Loucy (cell line): ENCODE results near the gene XPNPEP1.
A peak's percentile ranks its signal among the peaks of the same experiment; 100 is the strongest.

ENCODE experiments used
- H2AFZ ChIP-seq: fragments of 200-600 bp; sonication (generic); 2 replicates; pipeline ENCODE4 v1.6.0; 2016; ENCODE audit warnings: antibody characterized with exemption, mild to moderate bottlenecking, low read length, moderate library complexity
- H3F3A ChIP-seq: fragments of 200-600 bp; 2 replicates; pipeline ENCODE4 v1.6.0; 2016; ENCODE audit warnings: antibody characterized with exemption, low read depth, mild to moderate bottlenecking
- H3K27me3 ChIP-seq: fragments of 200-600 bp; sonication (generic); 2 replicates; pipeline ENCODE4 v1.6.1; 2014; ENCODE audit warnings: low read length, mild to moderate bottlenecking; ENCODE audit not compliant: insufficient read depth, poor library complexity, severe bottlenecking
- H3K36me3 ChIP-seq: fragments of 200-600 bp; sonication (generic); 2 replicates; pipeline ENCODE4 v1.6.1; 2016; ENCODE audit warnings: low read length; ENCODE audit not compliant: insufficient read depth
- H3K4me1 ChIP-seq: fragments of 200-600 bp; sonication (generic); 2 replicates; pipeline ENCODE4 v1.5.1; 2014; ENCODE audit warnings: low read length, mild to moderate bottlenecking; ENCODE audit not compliant: insufficient read depth, poor library complexity, severe bottlenecking
- H3K4me2 ChIP-seq: fragments of 200-600 bp; sonication (generic); 2 replicates; pipeline ENCODE4 v1.6.0; 2014; ENCODE audit warnings: antibody characterized with exemption, low read length, low read depth, mild to moderate bottlenecking; ENCODE audit not compliant: poor library complexity, severe bottlenecking
- H3K4me3 ChIP-seq: fragments of 200-600 bp; sonication (generic); 2 replicates; pipeline ENCODE4 v1.5.1; 2014; ENCODE audit warnings: low read length, mild to moderate bottlenecking, mixed read lengths; ENCODE audit not compliant: poor library complexity, severe bottlenecking
- H3K79me2 ChIP-seq: fragments of 200-600 bp; sonication (generic); 2 replicates; pipeline ENCODE4 v1.6.1; 2014; ENCODE audit warnings: low read length; ENCODE audit not compliant: insufficient read depth
- H3K9ac ChIP-seq: fragments of 200-600 bp; sonication (generic); 2 replicates; pipeline ENCODE4 v1.6.0; 2014; ENCODE audit warnings: mild to moderate bottlenecking, low read depth, low read length, moderate library complexity; ENCODE audit not compliant: poor library complexity, severe bottlenecking
- H3K9me2 ChIP-seq: fragments of 200-600 bp; sonication (generic); replicated peaks from 2 replicates; pipeline ENCODE4 v1.6.1; 2016; ENCODE audit warnings: low read depth, low read length, mixed read lengths
- H3K9me3 ChIP-seq: fragments of 200-600 bp; sonication (generic); 2 replicates; pipeline ENCODE4 v1.6.1; 2014; ENCODE audit warnings: mild to moderate bottlenecking, antibody characterized with exemption, low read length, low read depth; ENCODE audit not compliant: insufficient read depth
- H4K20me1 ChIP-seq: fragments of 200-600 bp; sonication (generic); 2 replicates; pipeline ENCODE4 v1.6.0; 2014; ENCODE audit warnings: antibody characterized with exemption, low read length, mild to moderate bottlenecking; ENCODE audit not compliant: insufficient read depth, poor library complexity, severe bottlenecking
- EZH2phosphoT487 ChIP-seq: fragments of 200-600 bp; IDR thresholded peaks from 2 replicates; pipeline ENCODE4 v1.6.1; 2018; ENCODE audit warnings: antibody characterized with exemption, mild to moderate bottlenecking, moderate library complexity, borderline replicate concordance
- TF ChIP-seq, protein P1 (sequence below): fragments of 200-600 bp; sonication (generic); conservative IDR thresholded peaks from 2 replicates; pipeline ENCODE4 v1.5.1; 2014; ENCODE audit warnings: mild to moderate bottlenecking, antibody characterized with exemption, low read length

The XPNPEP1 gene

DNA sequence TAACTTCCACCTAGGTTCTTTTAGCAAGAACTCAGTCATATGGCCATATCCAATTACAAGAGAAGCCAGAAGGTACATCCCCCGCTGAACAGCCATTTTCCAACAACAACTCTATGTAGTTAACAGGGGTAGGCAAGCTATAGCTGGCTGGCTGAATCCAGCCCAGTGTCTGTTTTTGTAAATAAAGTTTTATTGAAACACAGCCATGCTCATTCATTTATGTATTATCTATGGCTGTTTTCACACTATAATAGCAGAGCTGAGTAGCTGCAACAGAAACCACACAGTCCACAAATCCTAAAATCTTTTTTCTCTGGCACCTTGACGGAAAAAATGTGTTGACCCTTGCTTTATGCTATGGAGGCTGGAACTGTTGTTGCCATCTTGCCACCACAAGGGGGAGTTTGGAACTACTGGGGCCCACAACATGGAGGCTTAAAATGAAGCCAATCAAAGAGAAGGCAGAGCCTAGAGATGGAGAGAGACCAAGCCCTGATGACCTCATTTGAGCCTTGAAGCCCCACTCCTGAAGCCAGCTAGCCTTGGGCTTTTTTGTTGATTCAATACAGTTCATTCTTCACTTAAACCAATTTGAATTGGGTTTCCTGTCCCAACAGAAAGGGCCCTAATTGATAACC is 33.3 kb upstream of the XPNPEP1 start:
- H3K9me2 ChIP-seq = no peaks in the 10 kb centered on the region
- no peaks in the 10 kb centered on the region for H3K4me1 ChIP-seq
- H3K36me3 ChIP-seq = no peaks in the 10 kb centered on the region
- no peaks in the 10 kb centered on the region for H3K27me3 ChIP-seq
- no peaks in the 10 kb centered on the region for H3K79me2 ChIP-seq
- H3K9me3 ChIP-seq = no peaks in the 10 kb centered on the region
- peak overlapping the region; percentile 11 for H2AFZ ChIP-seq
- H3F3A ChIP-seq = no peaks in the 10 kb centered on the region
- no peak for TF ChIP-seq EZH2phosphoT487
- TF ChIP-seq, protein P1, sequence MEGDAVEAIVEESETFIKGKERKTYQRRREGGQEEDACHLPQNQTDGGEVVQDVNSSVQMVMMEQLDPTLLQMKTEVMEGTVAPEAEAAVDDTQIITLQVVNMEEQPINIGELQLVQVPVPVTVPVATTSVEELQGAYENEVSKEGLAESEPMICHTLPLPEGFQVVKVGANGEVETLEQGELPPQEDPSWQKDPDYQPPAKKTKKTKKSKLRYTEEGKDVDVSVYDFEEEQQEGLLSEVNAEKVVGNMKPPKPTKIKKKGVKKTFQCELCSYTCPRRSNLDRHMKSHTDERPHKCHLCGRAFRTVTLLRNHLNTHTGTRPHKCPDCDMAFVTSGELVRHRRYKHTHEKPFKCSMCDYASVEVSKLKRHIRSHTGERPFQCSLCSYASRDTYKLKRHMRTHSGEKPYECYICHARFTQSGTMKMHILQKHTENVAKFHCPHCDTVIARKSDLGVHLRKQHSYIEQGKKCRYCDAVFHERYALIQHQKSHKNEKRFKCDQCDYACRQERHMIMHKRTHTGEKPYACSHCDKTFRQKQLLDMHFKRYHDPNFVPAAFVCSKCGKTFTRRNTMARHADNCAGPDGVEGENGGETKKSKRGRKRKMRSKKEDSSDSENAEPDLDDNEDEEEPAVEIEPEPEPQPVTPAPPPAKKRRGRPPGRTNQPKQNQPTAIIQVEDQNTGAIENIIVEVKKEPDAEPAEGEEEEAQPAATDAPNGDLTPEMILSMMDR = peak; percentile 84
- H3K9ac ChIP-seq = no peak overlapping the region
- no peak overlapping the region for H3K4me2 ChIP-seq
- H3K4me3 ChIP-seq = no peak overlapping the region
- H4K20me1 ChIP-seq = no peaks in the 10 kb centered on the region

DNA sequence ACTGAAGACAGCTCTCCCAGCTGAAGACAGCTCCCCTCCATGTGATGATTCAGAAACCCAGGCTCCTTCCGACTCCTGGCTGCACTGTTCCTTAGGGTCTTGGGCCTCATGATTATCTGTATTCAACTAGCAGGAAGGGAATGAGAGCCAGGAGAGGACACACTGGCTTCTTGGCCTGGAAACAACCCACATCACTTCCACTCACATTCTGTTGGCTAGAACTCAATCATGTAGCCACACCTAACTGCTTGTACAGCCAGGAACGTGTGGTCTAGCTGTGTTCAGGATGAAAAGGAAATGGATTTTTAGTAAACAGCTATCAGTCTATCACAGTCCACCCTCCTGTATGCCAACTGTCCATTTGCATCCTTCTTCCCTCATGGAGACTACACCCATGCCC is 30.5 kb upstream of the XPNPEP1 start:
- H3K9ac ChIP-seq = no peak overlapping the region
- no peak overlapping the region for H2AFZ ChIP-seq
- no peaks in the 10 kb centered on the region for H3K27me3 ChIP-seq
- H3K79me2 ChIP-seq = no peaks in the 10 kb centered on the region
- H3K4me1 ChIP-seq = no peaks in the 10 kb centered on the region
- no peaks in the 10 kb centered on the region for H4K20me1 ChIP-seq
- no peaks in the 10 kb centered on the region for H3K9me3 ChIP-seq
- TF ChIP-seq EZH2phosphoT487 = no peak
- TF ChIP-seq, protein P1 = no peak
- H3F3A ChIP-seq = no peaks in the 10 kb centered on the region
- H3K4me2 ChIP-seq = no peak overlapping the region
- H3K4me3 ChIP-seq = no peak overlapping the region
- H3K9me2 ChIP-seq = no peaks in the 10 kb centered on the region
- H3K36me3 ChIP-seq = no peaks in the 10 kb centered on the region

DNA sequence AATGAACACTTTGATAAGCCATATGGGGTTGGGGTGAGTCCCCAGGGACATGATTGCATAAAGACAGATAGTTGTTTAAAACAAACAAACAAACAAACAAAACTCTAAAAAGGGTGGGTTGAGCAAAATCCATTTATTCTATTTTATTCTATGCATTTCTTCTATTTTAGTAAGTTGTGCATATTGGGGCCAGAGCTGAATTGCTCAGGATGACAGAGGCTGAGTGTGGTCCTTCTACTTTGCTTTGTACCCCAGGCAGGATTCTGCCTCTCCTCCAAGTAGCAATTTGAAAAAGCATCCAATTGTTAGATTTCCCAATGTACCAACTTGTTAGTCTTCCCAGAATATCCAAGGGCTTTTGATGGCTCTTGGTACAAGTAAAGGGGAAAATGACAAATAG is 29.2 kb upstream of the XPNPEP1 start:
- Histone ChIP-seq H4K20me1 (no peaks in the 10 kb centered on the region), H3K9me2 (no peaks in the 10 kb centered on the region), H3K9me3 (no peaks in the 10 kb centered on the region), H2AFZ (no peak overlapping the region), H3K4me2 (no peak overlapping the region), H3K36me3 (no peaks in the 10 kb centered on the region), H3K4me3 (no peak overlapping the region), H3K9ac (no peak overlapping the region), H3K4me1 (no peaks in the 10 kb centered on the region), H3K27me3 (no peaks in the 10 kb centered on the region), H3K79me2 (no peaks in the 10 kb centered on the region), H3F3A (no peaks in the 10 kb centered on the region)
- TF ChIP-seq, protein P1 = no peak
- no peak for TF ChIP-seq EZH2phosphoT487
